KOPT-K1 (cell line): ENCODE results near the gene GSTM3.
"Not testable (repeated sequence)": the region's sequence is repeated elsewhere in the genome, so short reads cannot be mapped to it uniquely, and the experiment has no call there.

Experiments used
- H3K27ac ChIP-seq: fragments of 200-600 bp; sonication (generic); 2 replicates; pipeline ENCODE4 v1.5.1; 2016; ENCODE audit warnings: antibody characterized with exemption, mild to moderate bottlenecking, low read depth, low read length; ENCODE audit not compliant: poor library complexity, severe bottlenecking
- H3K36me3 ChIP-seq: fragments of 200-600 bp; sonication (generic); 2 replicates; pipeline ENCODE4 v1.5.1; 2017; ENCODE audit warnings: antibody characterized with exemption, mild to moderate bottlenecking, low read length, moderate library complexity; ENCODE audit not compliant: insufficient read depth
- H3K9me3 ChIP-seq: fragments of 200-600 bp; sonication (generic); 2 replicates; pipeline ENCODE4 v1.5.1; 2017; ENCODE audit warnings: antibody characterized with exemption, low read length, mild to moderate bottlenecking; ENCODE audit not compliant: insufficient read depth, poor library complexity, severe bottlenecking

The GSTM3 gene

DNA sequence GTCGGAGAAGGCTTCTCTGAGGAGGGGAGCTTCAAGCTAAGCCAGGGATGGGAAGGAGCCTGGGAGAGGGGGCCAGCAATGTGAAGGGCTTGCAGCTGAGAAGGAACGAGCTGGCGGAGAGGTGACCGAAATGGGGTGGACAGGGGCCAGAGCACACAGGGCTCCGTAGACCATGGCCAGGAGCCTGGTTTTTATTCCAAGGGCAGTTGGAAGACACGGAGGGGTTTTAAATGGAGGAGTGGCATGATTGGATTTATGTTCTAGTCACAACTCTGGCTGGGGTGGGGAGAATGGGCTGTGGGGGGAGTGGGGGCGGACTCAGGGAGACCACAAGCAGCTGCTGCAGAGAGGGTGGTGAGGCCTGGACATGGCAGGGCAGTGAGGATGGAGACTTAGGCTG lies 28.0 kb upstream of the GSTM3 start:
- Histone ChIP-seq H3K36me3 (no peaks in the 10 kb centered on the region), H3K9me3 (no peaks in the 10 kb centered on the region), H3K27ac (no peak overlapping the region)

DNA sequence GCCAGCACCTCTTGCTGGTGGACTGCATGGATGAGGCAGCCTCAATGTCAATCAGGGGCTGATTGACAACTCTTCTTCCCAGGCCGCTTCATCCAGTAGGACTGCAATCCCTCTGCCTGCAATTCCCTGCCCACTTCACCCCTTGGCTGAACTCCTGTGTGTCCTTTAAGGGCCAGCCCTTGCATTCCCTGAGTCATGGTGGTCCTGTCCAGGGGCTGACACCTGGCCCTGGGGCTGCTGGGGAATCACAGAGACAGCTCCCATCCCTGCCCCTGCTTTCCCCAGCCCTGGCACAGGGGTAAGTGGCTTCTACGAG lies 27.5 kb upstream of the GSTM3 start:
- no peak overlapping the region for H3K27ac ChIP-seq
- no peaks in the 10 kb centered on the region for H3K36me3 ChIP-seq
- no peaks in the 10 kb centered on the region for H3K9me3 ChIP-seq

DNA sequence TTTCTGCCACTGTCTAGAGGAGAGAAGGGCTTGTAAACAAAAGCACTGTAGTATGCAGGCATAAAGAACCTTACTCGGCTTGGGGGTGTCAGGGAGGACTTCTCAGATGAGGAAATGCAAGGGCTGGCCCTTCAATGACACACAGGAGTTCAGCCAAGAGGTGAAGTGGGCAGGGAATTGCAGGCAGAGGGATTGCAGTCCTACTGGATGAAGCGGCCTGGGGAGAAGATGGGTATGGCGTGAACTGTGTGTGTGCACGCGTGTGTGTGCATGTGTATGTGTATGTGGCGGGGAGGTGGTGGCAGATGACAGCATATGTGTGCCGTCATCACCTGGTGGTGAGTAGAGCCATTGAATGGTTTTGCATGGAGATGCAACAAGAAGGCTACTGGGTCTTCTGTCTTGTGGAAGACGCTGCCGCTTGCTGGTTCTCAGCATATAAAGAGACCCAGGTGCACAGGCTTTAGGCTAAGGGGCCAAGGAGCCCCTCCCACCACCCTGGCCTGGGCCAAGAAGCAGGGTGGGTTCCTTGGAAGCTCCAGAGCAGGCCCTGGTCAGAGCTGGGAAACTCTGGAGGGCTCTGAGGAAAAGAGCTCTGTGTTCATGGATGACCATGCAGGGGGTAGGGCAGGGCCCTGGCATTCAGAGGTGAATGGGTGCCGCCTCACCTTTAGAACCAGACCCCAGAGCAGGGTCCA lies 26.9 kb upstream of the GSTM3 start:
- Histone ChIP-seq H3K36me3 (no peaks in the 10 kb centered on the region), H3K27ac (no peak overlapping the region), H3K9me3 (no peaks in the 10 kb centered on the region)

DNA sequence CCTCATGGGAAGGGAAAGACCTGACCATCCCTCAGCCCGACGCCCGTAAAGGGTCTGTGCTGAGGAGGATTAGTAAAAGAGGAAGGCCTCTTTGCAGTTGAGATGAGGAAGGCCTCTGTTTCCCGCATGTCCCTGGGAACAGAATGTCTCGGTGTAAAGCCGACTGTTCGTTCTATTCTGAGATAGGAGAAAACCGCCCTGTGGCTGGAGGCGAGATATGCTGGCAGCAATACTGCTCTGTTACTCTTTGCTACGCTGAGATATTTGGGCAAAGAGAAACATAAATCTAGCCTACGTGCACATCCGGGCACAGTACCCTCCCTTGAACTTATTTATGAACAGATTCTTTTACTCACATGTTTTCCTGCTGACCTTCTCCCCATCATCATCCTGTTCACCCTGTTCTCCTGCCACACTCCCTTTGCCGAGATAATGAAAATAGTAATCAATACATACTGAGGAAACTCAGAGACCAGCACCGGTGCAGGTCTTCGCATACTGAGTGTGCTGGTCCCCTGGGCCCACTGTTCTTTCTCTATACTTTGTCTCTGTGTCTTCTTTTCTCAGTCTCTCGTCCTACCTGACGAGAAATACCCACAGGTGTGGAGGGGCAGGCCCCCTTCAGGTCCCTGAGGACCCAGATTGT lies 26.3 kb upstream of the GSTM3 start:
- not testable (repeated sequence) for H3K36me3 ChIP-seq, H3K9me3 ChIP-seq, H3K27ac ChIP-seq

DNA sequence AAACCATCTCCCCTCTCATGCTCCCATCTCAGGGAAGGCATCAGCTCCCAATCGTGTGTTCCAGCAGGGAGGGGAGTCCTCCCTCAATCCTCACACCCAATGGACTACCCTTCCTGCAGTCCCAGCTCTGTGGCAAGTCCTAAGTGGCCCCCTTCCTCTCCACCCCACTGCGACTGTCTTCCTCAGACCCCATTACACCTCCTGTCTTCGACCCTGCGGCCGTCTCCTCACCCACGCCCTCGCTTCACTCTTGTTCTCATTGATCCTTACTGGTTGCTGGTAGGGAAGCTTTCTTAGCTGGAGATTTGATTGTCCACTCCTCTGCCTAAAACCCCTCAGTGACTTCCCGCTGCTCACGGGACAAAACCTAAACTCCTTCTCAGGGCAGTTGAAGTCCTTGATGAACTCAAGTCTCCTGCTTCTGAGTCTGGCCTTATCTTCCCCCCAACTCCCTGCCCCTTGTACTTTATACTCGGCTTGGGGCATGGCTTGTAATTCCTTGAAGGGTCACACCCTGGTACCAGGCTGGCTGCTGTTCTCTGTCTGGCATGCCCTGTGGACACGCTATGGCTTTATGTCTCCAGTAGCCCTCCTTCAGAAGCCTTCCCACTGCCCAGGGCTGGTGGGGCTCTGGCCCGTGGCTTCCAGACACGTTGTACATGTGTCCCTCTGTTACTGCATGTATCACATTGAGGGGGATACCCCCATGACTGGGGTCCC lies 25.2 kb upstream of the GSTM3 start:
- H3K36me3 ChIP-seq: no peaks in the 10 kb centered on the region
- no peaks in the 10 kb centered on the region for H3K9me3 ChIP-seq
- no peak overlapping the region for H3K27ac ChIP-seq

DNA sequence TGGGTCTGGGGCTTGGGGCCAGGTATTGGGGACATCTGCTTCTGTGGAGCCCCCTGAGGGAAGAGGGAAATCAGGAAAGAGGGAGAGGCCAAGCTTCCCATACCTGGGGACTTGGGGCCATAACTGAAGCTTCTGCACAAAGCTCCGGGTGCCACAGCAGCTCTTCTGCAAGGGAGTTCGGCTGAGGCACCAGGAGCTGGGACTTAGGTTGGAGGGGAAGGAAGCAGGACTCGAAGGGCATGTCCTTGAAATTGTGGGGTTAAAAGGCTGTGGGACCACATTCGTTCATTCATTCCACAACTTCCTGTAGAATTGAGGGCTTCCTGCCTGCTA lies 24.6 kb upstream of the GSTM3 start:
- H3K27ac ChIP-seq: no peak overlapping the region
- no peaks in the 10 kb centered on the region for H3K9me3 ChIP-seq
- H3K36me3 ChIP-seq: no peaks in the 10 kb centered on the region

DNA sequence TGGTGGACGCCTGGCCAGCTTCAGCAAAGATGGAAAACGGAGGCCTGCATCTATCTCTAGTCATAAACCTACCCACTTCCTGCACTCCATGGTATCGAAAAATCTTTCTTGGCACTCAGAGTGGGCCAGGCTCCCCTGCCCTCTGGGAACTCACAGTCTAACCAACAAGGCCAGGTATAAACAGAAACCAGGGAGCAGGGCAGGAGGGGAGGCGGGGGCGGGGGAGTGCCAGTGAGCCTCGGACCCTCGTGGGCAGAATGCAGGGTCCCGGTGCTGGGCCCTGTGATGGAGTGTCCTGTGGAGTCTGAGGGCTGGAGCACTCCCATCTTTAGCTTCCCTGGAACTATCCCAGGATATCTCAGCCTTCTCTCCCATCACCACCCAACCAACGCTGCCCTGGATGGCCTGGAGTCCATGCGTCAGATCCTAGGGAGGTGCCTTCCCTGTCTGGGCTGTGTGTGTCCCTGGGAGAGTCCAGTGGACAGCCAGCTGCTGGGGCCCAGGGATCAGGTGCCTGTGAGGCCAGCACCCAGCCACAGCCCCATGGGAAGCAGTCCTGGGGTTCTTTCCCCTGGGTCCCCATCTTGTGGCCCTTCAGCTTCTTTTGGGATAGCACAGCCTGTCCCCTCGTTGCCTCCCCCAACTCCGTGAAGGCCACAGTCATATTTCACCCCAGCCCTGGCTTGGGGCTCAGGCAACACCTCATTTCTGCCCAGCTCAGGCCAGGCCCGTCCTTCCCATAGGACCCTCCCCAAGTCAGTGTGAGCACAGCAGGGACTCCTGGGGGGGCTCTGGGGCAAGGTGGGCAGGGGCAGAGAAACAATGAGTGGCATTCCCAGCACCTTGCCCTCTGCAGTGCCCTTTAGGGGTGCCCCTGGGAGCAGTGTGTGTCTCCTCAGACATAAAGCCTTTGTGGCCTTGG lies 24.0 kb upstream of the GSTM3 start:
- no peaks in the 10 kb centered on the region for H3K9me3 ChIP-seq
- no peaks in the 10 kb centered on the region for H3K36me3 ChIP-seq
- H3K27ac ChIP-seq: no peak overlapping the region

DNA sequence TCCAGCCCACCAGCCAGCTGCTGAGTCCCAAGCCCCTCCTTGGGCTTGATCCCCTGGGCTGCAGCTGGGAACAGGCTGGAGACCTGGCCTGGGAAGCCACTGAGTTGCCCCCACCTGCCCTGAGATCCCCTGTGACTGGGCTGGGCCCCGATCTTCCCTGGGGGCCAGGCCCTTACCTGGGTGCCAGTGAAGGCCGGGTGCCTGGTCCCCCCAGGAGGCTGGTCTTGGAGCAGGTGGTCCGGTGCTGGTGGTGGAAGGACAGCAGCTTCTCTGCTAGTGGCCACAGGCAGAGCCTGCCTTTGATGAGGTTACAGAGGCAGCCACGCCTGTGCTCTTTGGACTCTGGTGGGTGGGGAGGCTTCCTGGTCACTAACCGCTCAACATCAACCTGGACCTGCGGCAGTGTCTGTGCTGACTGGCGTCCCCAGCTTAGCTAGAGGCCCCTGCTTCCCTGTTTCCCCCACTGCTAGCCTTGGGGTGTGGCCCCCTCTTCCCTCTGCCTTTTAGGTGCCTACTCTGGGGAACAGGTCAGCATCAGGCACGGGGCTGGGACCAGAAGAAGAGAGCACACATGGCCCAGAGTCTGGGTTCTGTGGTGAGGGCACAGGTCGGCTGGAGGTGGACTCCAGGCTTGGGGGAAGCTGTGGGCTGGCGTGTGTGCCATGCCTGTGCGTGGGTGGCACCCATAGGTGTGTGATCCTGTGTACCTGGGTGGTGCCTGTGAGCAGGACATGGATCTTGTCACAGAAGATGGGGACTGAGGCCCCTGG lies 23.0 kb upstream of the GSTM3 start, which contains the start of gene EPS8L3:
TSS of gene EPS8L3 (minus strand) at position 278 of the 770 bp plus-strand sequence. CDS start 2,174 bp downstream, outside the sequence.
- Histone ChIP-seq H3K9me3 (no peaks in the 10 kb centered on the region), H3K36me3 (no peaks in the 10 kb centered on the region), H3K27ac (no peak within 1 kb of the TSS)

DNA sequence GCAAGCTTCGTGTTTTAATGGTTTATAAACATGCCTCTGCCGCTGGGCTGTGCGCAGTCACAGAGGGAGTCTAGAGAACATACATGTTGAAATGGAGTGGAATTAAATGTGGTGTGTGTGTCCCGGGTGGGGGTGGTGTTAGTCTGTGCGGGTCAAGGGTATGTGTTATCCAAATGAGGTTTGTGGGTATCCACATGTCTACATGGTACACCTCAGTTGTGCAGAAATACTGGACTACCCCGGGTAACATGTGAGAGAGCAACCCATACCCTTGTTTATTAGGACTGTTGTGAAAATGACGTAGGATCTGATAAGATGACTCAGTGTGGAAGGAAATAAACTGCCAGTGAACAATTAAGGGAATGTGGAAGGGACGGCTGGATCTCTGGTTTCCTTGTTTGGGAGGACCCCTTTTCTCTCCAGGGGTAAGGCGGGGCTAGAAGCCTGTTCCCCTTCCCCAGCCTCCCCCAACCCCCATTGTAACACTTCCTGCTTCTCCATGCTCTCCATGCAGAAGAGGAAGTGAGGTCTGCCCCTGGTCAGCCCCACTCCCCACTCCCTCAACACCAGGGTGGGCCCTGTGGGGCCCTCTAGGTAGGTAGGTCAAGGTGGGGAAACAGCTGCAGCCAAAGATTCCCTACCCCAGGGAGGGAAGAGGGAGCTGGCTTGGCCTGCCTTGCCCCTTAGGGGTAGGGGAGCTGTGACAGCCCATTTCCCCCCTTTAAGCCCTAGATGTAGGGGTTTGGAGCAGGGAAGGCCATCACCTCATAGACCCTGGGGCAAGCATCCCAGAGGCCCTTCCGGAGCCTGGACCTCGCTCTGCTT lies 22.2 kb upstream of the GSTM3 start:
- Histone ChIP-seq H3K36me3 (no peaks in the 10 kb centered on the region), H3K27ac (no peak overlapping the region), H3K9me3 (no peaks in the 10 kb centered on the region)

DNA sequence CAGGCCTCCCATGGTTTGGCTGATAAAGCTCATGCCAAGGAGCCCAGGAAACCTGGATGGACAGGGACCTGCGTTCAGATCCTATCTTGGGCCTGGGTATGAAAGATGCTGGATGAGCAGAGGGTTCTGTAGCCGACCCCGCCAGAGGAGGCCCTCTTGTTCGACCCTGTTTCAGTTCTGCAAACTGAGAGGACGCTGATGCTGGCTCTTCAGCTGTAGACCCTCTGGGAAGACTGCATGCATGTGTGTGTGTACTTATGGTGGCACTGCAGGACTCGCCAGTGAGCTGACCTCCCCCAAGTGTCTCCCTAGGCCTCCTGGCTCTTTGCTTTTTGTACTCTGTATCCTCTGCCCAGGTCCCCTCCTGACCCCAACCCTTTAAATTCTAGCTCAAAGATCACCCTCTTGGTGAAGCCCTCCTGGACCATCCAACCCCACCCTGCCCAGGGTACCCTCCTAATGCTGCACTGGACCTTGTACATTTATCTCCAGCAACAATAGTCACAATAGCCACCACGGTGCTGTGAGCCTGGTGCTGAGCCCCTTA lies 21.3 kb upstream of the GSTM3 start:
- no peaks in the 10 kb centered on the region for H3K9me3 ChIP-seq
- H3K27ac ChIP-seq: no peak overlapping the region
- H3K36me3 ChIP-seq: no peaks in the 10 kb centered on the region

DNA sequence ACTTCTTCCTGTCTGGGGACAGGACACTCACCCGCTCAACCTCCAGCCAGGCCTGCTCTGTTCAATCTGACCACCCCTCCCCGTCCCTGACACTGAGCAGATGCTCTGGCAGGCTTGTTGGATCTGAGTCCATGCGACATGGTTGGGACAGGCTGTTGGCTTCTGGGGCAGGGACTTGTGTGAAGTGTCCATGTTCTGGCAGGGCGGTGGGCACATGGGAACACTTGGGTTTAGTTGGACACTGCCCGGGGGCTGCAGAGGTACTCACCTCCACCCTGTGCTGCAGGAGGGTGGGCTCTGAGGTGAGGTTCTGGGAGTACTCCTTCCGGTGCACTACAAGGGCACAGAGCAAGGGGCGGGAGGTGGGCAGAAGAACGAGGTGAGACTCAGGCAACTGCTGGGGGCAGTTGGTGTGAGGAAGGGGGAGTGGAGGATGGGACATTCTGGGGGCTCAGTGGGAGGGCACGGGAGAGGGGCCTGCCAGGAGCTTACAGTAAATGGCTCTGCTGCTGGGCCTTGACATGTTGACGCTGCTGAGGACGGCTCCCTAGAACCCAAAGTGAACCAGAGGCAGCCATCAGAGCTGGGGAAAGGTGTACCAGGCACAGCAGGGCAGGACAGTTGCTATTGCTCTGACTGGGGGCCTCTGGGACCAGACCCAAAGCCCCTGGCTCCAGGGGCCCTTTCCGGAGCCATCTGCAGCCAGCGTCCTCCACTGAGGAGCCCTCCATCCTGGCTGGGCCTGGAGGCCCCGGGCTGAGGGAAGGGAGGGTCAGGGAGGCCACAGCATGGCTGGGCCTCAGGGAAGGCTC lies 20.6 kb upstream of the GSTM3 start:
- H3K9me3 ChIP-seq: no peaks in the 10 kb centered on the region
- H3K27ac ChIP-seq: no peak overlapping the region
- H3K36me3 ChIP-seq: no peaks in the 10 kb centered on the region

DNA sequence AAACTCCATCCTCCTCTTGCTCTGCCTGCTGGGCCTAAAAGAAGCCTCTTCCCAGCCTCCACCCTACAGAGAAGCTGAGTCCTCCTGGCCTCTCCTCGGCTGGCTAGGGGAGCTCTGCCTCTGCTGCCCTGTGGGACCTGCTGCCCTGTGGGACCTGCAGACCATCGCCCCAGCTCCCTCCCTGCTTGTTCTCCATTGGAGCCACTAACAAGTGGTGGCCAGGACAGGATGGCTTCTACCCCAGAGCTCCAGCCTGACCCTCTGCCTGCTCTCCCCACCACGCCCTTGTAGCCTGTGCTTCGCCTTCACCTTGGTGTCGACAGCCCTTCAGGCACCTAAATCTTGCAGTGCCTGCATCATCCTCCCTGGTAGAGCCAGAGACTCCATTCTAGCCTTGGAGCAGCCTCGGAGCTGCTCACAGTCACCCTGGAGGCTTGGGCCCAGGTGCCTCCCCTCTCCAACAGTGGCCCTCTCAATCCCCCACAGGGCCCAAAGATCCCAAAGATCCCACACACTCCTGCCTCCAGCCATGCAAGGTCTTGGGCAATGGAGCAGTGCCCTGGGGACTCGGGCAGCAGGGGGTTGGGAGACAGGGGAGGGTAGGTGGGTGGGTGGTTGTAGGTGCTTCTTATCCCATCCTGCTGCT lies 19.9 kb upstream of the GSTM3 start:
- Histone ChIP-seq H3K9me3 (no peaks in the 10 kb centered on the region), H3K36me3 (no peaks in the 10 kb centered on the region), H3K27ac (no peak overlapping the region)
